DND-41 (cell line): ENCODE results near the gene ZFPM1.

ENCODE experiments used
- ATAC-seq: fragments of 200-7000 bp; cut with Tn5 transposase; 3 replicates; pipeline ENCODE4 v1.9.1; 2021; ENCODE audit warnings: low read depth; ENCODE audit not compliant: insufficient read depth
- DNase-seq: peaks from one replicate; pipeline ENCODE4 v3.0.0-alpha.2; 2020
- H2AFZ ChIP-seq: 2 replicates; pipeline ENCODE4 v1.6.0; 2012; ENCODE audit warnings: low read depth, low read length
- H3K27ac ChIP-seq: 2 replicates; pipeline ENCODE4 v1.5.1; 2012; ENCODE audit warnings: low read length, inconsistent platforms
- H3K27me3 ChIP-seq: fragments of 200-600 bp; sonication (generic); 2 replicates; pipeline ENCODE4 v1.6.0; 2012; ENCODE audit warnings: low read length, mild to moderate bottlenecking, inconsistent platforms; ENCODE audit not compliant: insufficient read depth, poor library complexity
- H3K36me3 ChIP-seq: 2 replicates; pipeline ENCODE4 v1.5.1; 2012; ENCODE audit warnings: low read length, inconsistent platforms; ENCODE audit not compliant: insufficient read depth
- H3K4me1 ChIP-seq: 2 replicates; pipeline ENCODE4 v1.5.1; 2012; ENCODE audit warnings: mild to moderate bottlenecking, low read length; ENCODE audit not compliant: insufficient read depth
- H3K4me2 ChIP-seq: 2 replicates; pipeline ENCODE4 v1.6.0; 2012; ENCODE audit warnings: mild to moderate bottlenecking, moderate library complexity, low read length, inconsistent platforms; ENCODE audit not compliant: insufficient read depth
- H3K4me3 ChIP-seq, 2 experiments: fragments of 200-600 bp in 1 of 2; shearing (Covaris generic) in 1 of 2; 2 replicates each; pipeline ENCODE4 v1.5.1; 2012 to 2016; ENCODE audit warnings: inconsistent platforms in 2 of 2, low read length in 2 of 2, mild to moderate bottlenecking in 2 of 2, low read depth in 1 of 2, moderate library complexity in 1 of 2
- H3K79me2 ChIP-seq: 2 replicates; pipeline ENCODE4 v1.6.0; 2012; ENCODE audit warnings: low read length, inconsistent platforms; ENCODE audit not compliant: insufficient read depth
- H3K9ac ChIP-seq: 2 replicates; pipeline ENCODE4 v1.6.0; 2012; ENCODE audit warnings: low read depth, mild to moderate bottlenecking, inconsistent platforms, low read length, moderate library complexity
- H3K9me3 ChIP-seq: 2 replicates; pipeline ENCODE4 v1.5.1; 2012; ENCODE audit warnings: low read length, moderate library complexity, mild to moderate bottlenecking, inconsistent platforms; ENCODE audit not compliant: insufficient read depth, severe bottlenecking
- H4K20me1 ChIP-seq: 2 replicates; pipeline ENCODE4 v1.6.0; 2012; ENCODE audit warnings: low read length; ENCODE audit not compliant: insufficient read depth
- EZH2 ChIP-seq: IDR thresholded peaks from 3 replicates; pipeline ENCODE4 v1.6.1; 2012; ENCODE audit warnings: borderline replicate concordance, low read depth, mild to moderate bottlenecking, moderate library complexity, low read length, inconsistent platforms; ENCODE audit not compliant: severe bottlenecking
- TF ChIP-seq, protein P1 (sequence below): IDR thresholded peaks from 2 replicates; pipeline ENCODE4 v1.5.1; 2012; ENCODE audit warnings: borderline replicate concordance, low read length, moderate library complexity, mild to moderate bottlenecking; ENCODE audit not compliant: poor library complexity, severe bottlenecking; ENCODE audit errors: extremely low read depth

The ZFPM1 gene

GRCh38 chr16:88534638-88535190 lies 81.6 kb downstream of the ZFPM1 start:
- H3K27me3 ChIP-seq = no peaks in the 10 kb centered on the region
- no peaks in the 10 kb centered on the region; the same call in 1 of the 2 replicates for H3K36me3 ChIP-seq
- DNase-seq (no peak), ATAC-seq (no peak)
- peaks cover 5% of the 10 kb centered on the region; the same call in 1 of the 2 replicates for H3K79me2 ChIP-seq
- peak overlapping the region in 1 of 2 experiments; percentile 68; a peak in 3 of 4 replicates for H3K4me3 ChIP-seq
- no peaks in the 10 kb centered on the region; the same call in 1 of the 2 replicates for H4K20me1 ChIP-seq
- no peak overlapping the region; the same call in 1 of the 2 replicates for H3K27ac ChIP-seq
- H3K4me2 ChIP-seq = peak overlapping the region; percentile 83
- no peaks in the 10 kb centered on the region for H3K9me3 ChIP-seq
- H3K9ac ChIP-seq = peak overlapping the region; percentile 76
- H2AFZ ChIP-seq = no peak overlapping the region
- TF ChIP-seq EZH2 = no peak
- TF ChIP-seq, protein P1, sequence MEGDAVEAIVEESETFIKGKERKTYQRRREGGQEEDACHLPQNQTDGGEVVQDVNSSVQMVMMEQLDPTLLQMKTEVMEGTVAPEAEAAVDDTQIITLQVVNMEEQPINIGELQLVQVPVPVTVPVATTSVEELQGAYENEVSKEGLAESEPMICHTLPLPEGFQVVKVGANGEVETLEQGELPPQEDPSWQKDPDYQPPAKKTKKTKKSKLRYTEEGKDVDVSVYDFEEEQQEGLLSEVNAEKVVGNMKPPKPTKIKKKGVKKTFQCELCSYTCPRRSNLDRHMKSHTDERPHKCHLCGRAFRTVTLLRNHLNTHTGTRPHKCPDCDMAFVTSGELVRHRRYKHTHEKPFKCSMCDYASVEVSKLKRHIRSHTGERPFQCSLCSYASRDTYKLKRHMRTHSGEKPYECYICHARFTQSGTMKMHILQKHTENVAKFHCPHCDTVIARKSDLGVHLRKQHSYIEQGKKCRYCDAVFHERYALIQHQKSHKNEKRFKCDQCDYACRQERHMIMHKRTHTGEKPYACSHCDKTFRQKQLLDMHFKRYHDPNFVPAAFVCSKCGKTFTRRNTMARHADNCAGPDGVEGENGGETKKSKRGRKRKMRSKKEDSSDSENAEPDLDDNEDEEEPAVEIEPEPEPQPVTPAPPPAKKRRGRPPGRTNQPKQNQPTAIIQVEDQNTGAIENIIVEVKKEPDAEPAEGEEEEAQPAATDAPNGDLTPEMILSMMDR = no peak
- peaks cover 9% of the 10 kb centered on the region for H3K4me1 ChIP-seq

- DNase-seq (no peak), ATAC-seq (no peak)
- H3K9me3 ChIP-seq = no peaks in the 10 kb centered on the region
- H3K9ac ChIP-seq = peak overlapping the region; percentile 76; the same call in 1 of the 2 replicates
- H3K4me2 ChIP-seq = peak overlapping the region; percentile 83
- no peaks in the 10 kb centered on the region for H3K27me3 ChIP-seq
- no peak overlapping the region for H2AFZ ChIP-seq
- peaks cover 9% of the 10 kb centered on the region for H3K4me1 ChIP-seq
- no peak for TF ChIP-seq EZH2
- TF ChIP-seq, protein P1 = no peak
- no peaks in the 10 kb centered on the region; the same call in 1 of the 2 replicates for H3K36me3 ChIP-seq
- no peaks in the 10 kb centered on the region; the same call in 1 of the 2 replicates for H4K20me1 ChIP-seq
- H3K79me2 ChIP-seq = peaks cover 5% of the 10 kb centered on the region; the same call in 1 of the 2 replicates
- H3K27ac ChIP-seq = no peak overlapping the region
- peak overlapping the region in 1 of 2 experiments; percentile 62; a peak in 3 of 4 replicates for H3K4me3 ChIP-seq
Observed at GRCh38 chr16:88535191-88535856, 82.2 kb downstream of the ZFPM1 start.

GRCh38 chr16:88535857-88536222 lies 82.8 kb downstream of the ZFPM1 start:
- no peak for TF ChIP-seq EZH2
- TF ChIP-seq, protein P1 = no peak
- H3K27me3 ChIP-seq = no peaks in the 10 kb centered on the region
- no peaks in the 10 kb centered on the region; the same call in 1 of the 2 replicates for H4K20me1 ChIP-seq
- no peaks in the 10 kb centered on the region; the same call in 1 of the 2 replicates for H3K36me3 ChIP-seq
- no peaks in the 10 kb centered on the region for H3K9me3 ChIP-seq
- no peak overlapping the region for H3K27ac ChIP-seq
- peak overlapping the region; percentile 83; the same call in 1 of the 2 replicates for H3K4me2 ChIP-seq
- ATAC-seq = no peak
- H2AFZ ChIP-seq = no peak overlapping the region
- no peak for DNase-seq
- no peak overlapping the region for H3K9ac ChIP-seq
- H3K79me2 ChIP-seq = peaks cover 5% of the 10 kb centered on the region; the same call in 1 of the 2 replicates
- H3K4me1 ChIP-seq = peaks cover 9% of the 10 kb centered on the region
- no peak overlapping the region for H3K4me3 ChIP-seq
